T-helper 22 cell (primary cell): ENCODE measurements around the gene IRAK1BP1.
"Not testable (repeated sequence)": the region's sequence is repeated elsewhere in the genome, so short reads cannot be mapped to it uniquely, and the experiment has no call there.

Source experiments
- DNase-seq: peaks from one replicate; pipeline ENCODE4 v3.0.0-alpha.2; 2020; ENCODE audit warnings: low read depth

The IRAK1BP1 gene

DNA sequence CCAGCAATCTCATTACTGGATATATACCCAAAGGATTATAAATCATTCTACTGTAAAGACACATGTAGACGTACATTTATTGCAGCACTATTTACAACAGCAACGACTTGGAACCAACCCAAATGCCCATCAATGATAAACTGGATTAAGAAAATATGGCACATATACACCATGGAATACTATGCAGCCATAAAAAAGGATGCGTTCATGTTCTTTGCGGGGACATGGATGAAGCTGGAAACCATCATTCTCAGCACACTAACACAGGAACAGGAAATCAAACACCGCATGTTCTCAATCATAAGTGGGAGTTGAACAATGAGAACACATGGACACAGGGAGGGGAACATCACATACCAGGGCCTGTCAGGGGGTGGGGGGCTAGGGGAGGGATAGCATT lies 22.6 kb downstream of the IRAK1BP1 start:
- DNase-seq = not testable (repeated sequence)

DNA sequence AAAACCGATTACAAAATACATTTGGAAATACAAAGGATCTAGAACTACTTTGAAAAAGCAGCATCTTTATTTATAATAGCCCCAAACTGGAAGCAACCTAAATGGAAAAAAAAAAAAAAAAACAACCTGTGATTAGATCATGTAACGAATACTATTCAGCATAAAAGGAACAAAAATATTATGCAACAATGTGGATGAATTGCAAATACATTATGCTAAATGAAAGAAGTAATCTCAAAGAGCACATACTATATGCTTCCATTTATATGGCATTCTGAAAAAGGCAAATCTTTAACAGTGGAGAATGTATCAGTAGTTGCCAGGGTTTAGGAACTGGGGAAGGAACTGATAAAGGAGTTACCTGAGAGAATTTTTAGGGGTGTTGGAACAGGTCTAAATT lies 28.9 kb downstream of the IRAK1BP1 start:
- no peak for DNase-seq

- DNase-seq = no peak
These were observed 41.3 kb downstream of the IRAK1BP1 start for GRCh38 chr6:78908621-78909020.

- no peak for DNase-seq
These were observed 42.0 kb downstream of the IRAK1BP1 start for GRCh38 chr6:78909391-78909790.

DNA sequence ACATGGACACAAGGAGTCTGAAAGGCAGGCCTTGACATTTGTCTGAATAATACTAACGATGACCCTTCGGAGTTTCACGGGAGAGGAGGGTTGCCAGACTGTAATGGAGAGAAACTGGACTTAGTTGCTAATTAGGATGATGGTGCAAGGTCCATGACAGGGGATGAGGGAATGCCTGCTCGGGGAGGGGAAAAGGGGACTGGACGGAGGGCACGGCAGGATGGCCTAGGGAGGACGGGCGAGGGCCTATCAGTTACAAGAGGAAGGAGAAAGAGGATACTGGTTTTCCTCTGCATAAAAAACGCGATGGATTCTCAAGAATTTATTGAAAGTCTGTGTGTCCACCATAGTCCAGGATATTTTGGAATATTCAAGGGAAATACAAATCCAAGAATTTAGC lies 42.7 kb downstream of the IRAK1BP1 start:
- no peak for DNase-seq

DNA sequence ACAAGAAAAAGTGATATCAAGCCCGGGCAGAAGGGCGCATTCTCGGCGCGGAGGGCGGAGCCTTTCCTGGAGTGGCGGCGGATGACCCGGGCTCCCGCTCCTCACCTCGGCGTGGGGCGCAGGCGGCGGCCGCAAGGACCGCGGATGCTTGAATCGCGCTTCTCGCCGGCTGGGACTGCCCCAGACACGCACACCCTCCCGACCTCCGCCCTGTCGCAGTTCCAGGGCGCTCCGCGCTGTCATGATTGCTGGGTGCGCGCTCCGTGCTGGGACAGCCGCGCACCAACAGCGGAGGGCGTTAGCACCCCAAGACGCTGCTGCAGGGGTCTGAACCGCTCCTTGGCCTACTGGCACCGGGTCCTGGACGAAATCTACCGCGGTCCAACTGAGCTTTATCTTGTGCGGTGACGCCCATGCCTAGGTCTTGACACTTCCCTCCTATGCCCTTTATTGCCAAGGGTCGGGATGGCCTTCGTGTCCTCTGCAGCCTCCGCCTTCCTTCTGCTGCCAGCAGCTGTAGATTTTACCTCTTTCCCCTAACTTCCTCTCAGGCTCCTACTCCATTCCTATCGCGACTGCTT lies 43.3 kb downstream of the IRAK1BP1 start:
- DNase-seq = no peak

- DNase-seq = no peak
These were observed 44.0 kb downstream of the IRAK1BP1 start for GRCh38 chr6:78911218-78911940.

DNA sequence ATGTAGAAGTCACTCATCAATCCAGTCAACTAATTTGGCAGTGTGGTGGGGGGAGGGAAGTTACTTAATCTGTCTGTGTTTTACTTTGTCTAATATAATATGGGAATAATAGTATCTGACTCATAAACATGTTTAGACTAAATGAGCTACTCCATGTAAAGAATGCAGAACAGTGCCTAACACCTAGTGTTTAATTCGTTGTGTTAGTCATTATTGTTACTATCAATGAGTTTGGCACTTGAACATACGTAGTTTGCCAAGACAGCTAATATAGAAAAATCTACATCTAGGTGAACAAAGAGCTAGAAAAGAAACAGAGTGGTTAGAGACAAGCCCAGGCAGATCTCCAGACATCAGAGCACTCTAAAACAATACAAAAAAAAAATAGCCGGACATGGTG lies 49.1 kb downstream of the IRAK1BP1 start:
- no peak for DNase-seq

- DNase-seq = no peak
These were observed 50.4 kb downstream of the IRAK1BP1 start for GRCh38 chr6:78917788-78918187.

DNA sequence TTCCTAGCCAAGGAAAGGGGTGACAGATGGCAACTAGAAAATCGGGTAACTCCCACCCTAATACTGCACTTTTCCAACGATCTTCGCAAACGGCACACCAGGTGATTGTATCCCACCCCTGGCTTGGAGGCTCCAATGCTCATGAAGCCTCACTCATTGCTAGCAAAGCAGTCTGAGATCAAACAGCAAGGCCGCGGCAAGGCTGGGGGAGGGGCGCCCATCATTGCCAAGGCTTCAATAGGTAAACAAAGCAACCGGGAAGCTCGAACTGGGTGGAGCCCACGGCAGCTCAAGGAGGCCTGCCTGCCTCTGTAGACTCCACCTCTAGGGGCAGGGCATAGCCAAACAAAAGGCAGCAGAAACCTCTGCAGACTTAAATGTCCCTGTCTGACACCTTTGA lies 53.8 kb downstream of the IRAK1BP1 start:
- not testable (repeated sequence) for DNase-seq

DNA sequence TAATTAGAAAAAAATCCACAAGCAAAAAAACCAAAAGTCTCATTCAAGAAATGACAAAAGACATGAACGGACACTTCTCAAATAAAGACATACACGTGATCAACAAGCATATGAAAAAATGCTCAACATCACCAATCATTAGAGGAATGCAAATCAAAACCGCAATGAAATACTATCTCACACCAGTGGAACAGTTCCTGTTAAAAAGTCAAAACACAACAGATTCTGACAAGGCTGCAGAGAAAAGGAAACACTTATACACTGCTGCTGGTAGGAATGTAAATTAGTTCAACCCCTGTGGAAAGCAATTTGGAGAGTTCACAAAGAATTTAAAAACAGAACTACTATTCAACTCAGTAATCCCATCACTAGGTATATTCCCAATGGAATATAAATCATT lies 58.0 kb downstream of the IRAK1BP1 start:
- no peak for DNase-seq

DNA sequence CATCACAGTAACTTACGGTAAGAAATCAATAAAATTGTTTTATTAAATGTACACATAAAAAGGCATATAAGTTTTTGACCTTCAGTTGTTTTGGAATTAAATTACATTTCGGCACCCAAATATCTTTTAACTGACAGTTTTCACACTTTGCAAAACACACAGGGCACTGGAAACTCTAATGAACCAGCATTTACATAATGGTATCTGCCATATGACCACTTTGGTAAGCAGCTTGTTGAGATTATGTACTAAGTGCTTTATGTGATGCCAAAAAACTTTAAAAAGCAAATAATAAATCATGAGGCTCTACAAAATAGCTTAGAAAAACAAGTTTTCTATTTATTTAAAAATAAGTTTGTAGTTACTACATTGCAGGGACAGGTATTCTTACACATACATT lies 68.2 kb downstream of the IRAK1BP1 start:
- DNase-seq = no peak

- DNase-seq = no peak
These were observed 69.2 kb downstream of the IRAK1BP1 start for GRCh38 chr6:78936515-78936914.

DNA sequence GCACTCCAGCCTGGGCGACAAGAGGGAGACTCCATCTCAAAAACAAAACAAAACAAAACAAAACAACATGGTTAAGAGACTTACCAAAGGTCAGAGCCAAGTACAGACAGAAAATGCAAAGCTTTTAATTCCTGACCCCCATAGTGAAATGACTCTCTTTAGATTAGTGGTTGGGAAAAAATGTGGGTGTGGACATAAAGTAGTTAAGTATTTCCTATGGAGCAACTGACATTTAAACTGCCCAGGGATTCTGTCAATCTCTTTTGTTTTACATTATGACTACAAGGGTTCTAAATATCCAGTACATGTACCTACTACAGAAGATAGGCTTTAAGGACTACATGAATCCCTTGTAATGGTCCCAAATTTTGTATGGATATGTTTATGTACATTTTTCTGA lies 75.1 kb downstream of the IRAK1BP1 start:
- no peak for DNase-seq

DNA sequence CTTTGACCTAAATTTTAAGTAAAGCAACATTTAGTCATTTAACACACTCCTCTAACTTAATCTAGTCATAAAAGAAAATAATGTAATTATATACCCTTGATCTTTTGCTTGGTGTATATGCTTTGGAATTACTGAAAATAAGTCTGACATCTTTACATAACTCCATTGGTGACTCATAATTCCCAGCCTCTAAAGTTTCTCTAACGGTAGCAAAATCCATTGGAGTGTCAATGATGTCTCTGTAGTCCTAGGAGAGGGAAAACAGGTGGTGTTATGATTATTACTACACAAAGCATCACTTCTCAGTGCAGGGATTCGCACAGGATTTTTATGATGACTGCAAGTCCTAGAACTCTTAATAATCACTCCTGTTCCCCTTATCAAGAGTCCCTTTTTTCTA lies 80.2 kb downstream of the IRAK1BP1 start:
- DNase-seq = no peak

GRCh38 chr6:78947962-78948361 lies 80.6 kb downstream of the IRAK1BP1 start:
- DNase-seq = no peak

DNA sequence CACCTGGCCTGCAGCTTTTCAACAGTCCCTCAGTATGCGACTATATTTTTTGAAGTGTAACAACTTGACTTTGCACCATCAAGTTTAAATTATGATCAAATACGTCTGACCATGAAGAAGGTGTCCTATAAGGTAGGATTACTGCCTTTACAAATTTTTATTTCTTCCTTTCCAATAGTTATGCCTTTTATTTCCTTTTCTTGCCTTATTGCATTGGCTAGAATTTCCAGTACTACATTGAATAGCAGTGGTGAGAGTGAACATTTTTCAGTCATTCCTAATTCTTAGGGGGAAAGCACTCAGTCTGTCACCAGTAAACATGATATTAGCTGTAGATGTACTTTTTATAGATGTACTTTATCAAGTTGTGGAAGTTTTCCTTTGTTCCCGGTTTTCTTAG lies 81.4 kb downstream of the IRAK1BP1 start:
- DNase-seq = no peak

GRCh38 chr6:78952362-78952761 lies 85.0 kb downstream of the IRAK1BP1 start:
- no peak for DNase-seq
